ENCODE data around the gene MKNK1.

- no peak for TF ChIP-seq CTCF (conservative IDR thresholded peaks at IDR 0.05; ENCODE audit: low read depth, low read length)
- no peak for TF ChIP-seq RCOR1 (IDR thresholded peaks at IDR 0.05; ENCODE audit: insufficient replicate concordance, low read length)
- no peak for TF ChIP-seq RFX5 (IDR thresholded peaks at IDR 0.05; ENCODE audit: low read depth, low read length)
These were observed 22.2 kb downstream of the MKNK1 start for GRCh38 chr1:46581681-46582455.

Measured in IMR-90 (cell line).